MM.1S (cell line): Measurements from ENCODE around the gene MOXD1.

ENCODE experiments used
- DNase-seq: peaks from one replicate; pipeline ENCODE4 v3.0.0-alpha.2; 2015
- H2AFZ ChIP-seq: fragments of 300-600 bp; sonication (generic); 2 replicates; pipeline ENCODE4 v1.6.0; 2016; ENCODE audit warnings: antibody characterized with exemption, low read length
- H3F3A ChIP-seq: fragments of 300-600 bp; sonication (generic); 2 replicates; pipeline ENCODE4 v1.6.1; 2016; ENCODE audit warnings: mild to moderate bottlenecking, antibody characterized with exemption, low read length, moderate library complexity, mixed read lengths; ENCODE audit not compliant: insufficient read depth
- H3K27ac ChIP-seq: fragments of 300-600 bp; sonication (generic); 2 replicates; pipeline ENCODE4 v1.5.1; 2016; ENCODE audit warnings: mild to moderate bottlenecking, low read length
- H3K27me3 ChIP-seq: fragments of 300-600 bp; sonication (generic); replicated peaks from 2 replicates; pipeline ENCODE4 v1.6.0; 2016; ENCODE audit warnings: low read length; ENCODE audit not compliant: insufficient read depth
- H3K36me3 ChIP-seq: fragments of 300-600 bp; sonication (generic); replicated peaks from 2 replicates; pipeline ENCODE4 v1.6.1; 2016; ENCODE audit warnings: mild to moderate bottlenecking, low read length, mixed read lengths; ENCODE audit not compliant: insufficient read depth
- H3K4me1 ChIP-seq: fragments of 300-600 bp; sonication (generic); 2 replicates; pipeline ENCODE4 v1.6.1; 2016; ENCODE audit warnings: low read length, mixed read lengths
- H3K4me2 ChIP-seq: fragments of 300-600 bp; sonication (generic); 2 replicates; pipeline ENCODE4 v1.6.0; 2016; ENCODE audit warnings: low read depth, low read length
- H3K4me3 ChIP-seq: fragments of 300-600 bp; sonication (generic); 2 replicates; pipeline ENCODE4 v1.5.1; 2016; ENCODE audit warnings: low read length, mixed read lengths
- H3K79me2 ChIP-seq: fragments of 300-600 bp; sonication (generic); 2 replicates; pipeline ENCODE4 v1.6.1; 2016; ENCODE audit warnings: mixed run types, low read length, mixed read lengths
- H3K9ac ChIP-seq: fragments of 300-600 bp; sonication (generic); 2 replicates; pipeline ENCODE4 v1.6.1; 2016; ENCODE audit warnings: low read length, mixed read lengths
- H3K9me2 ChIP-seq: fragments of 300-600 bp; sonication (generic); replicated peaks from 2 replicates; pipeline ENCODE4 v1.6.1; 2016; ENCODE audit warnings: mild to moderate bottlenecking, low read length, mixed read lengths; ENCODE audit not compliant: insufficient read depth
- H3K9me3 ChIP-seq: fragments of 300-600 bp; sonication (generic); replicated peaks from 2 replicates; pipeline ENCODE4 v1.6.1; 2016; ENCODE audit warnings: mild to moderate bottlenecking, low read length, mixed read lengths; ENCODE audit not compliant: insufficient read depth
- H4K20me1 ChIP-seq: fragments of 300-600 bp; sonication (generic); 2 replicates; pipeline ENCODE4 v1.6.1; 2016; ENCODE audit warnings: mild to moderate bottlenecking, low read length, moderate library complexity, mixed read lengths; ENCODE audit not compliant: insufficient read depth
- CTCF ChIP-seq: fragments of 300-600 bp; sonication (generic); IDR thresholded peaks from 2 replicates; pipeline ENCODE4 v1.5.1; 2016; ENCODE audit warnings: antibody characterized with exemption, low read length, mixed read lengths
- EZH2 ChIP-seq: fragments of 300-600 bp; sonication (generic); optimal IDR thresholded peaks from 2 replicates; pipeline ENCODE3; 2017; ENCODE audit warnings: low read depth, mild to moderate bottlenecking, antibody characterized with exemption, low read length, mixed read lengths
- EZH2phosphoT487 ChIP-seq: fragments of 300-600 bp; sonication (generic); IDR thresholded peaks from 2 replicates; pipeline ENCODE4 v1.6.1; 2018; ENCODE audit warnings: antibody characterized with exemption, low read length

MOXD1 gene

GRCh38 chr6:132445201-132445951 lies 44.1 kb upstream of the MOXD1 start:
- no peak overlapping the region for H3K9ac ChIP-seq
- H3K27me3 ChIP-seq: no peaks in the 10 kb centered on the region
- no peak overlapping the region for H3K4me3 ChIP-seq
- H2AFZ ChIP-seq: no peak overlapping the region
- no peaks in the 10 kb centered on the region for H3K79me2 ChIP-seq
- no peak overlapping the region for H3K4me2 ChIP-seq
- no peaks in the 10 kb centered on the region for H4K20me1 ChIP-seq
- no peaks in the 10 kb centered on the region for H3K9me3 ChIP-seq
- H3F3A ChIP-seq: no peaks in the 10 kb centered on the region
- TF ChIP-seq EZH2: no peak
- TF ChIP-seq CTCF: no peak
- TF ChIP-seq EZH2phosphoT487: no peak
- no peaks in the 10 kb centered on the region for H3K36me3 ChIP-seq
- no peak for DNase-seq
- H3K9me2 ChIP-seq: no peaks in the 10 kb centered on the region
- H3K27ac ChIP-seq: no peak overlapping the region
- H3K4me1 ChIP-seq: no peaks in the 10 kb centered on the region

- no peak for DNase-seq
- H3K27ac ChIP-seq: no peak overlapping the region
- no peaks in the 10 kb centered on the region for H4K20me1 ChIP-seq
- H2AFZ ChIP-seq: no peak overlapping the region
- no peaks in the 10 kb centered on the region for H3K36me3 ChIP-seq
- no peak overlapping the region for H3K4me3 ChIP-seq
- H3K4me2 ChIP-seq: no peak overlapping the region
- H3F3A ChIP-seq: no peaks in the 10 kb centered on the region
- H3K27me3 ChIP-seq: no peaks in the 10 kb centered on the region
- H3K9ac ChIP-seq: no peak overlapping the region
- H3K79me2 ChIP-seq: no peaks in the 10 kb centered on the region
- H3K4me1 ChIP-seq: no peaks in the 10 kb centered on the region
- no peaks in the 10 kb centered on the region for H3K9me3 ChIP-seq
- TF ChIP-seq EZH2 (no peak), CTCF (no peak), EZH2phosphoT487 (no peak)
- H3K9me2 ChIP-seq: no peaks in the 10 kb centered on the region
These were observed 41.9 kb upstream of the MOXD1 start for GRCh38 chr6:132443206-132443605.

- no peak overlapping the region for H3K4me3 ChIP-seq
- H3K9me3 ChIP-seq: no peaks in the 10 kb centered on the region
- no peaks in the 10 kb centered on the region for H3K4me1 ChIP-seq
- DNase-seq: no peak
- H3F3A ChIP-seq: no peaks in the 10 kb centered on the region
- H3K4me2 ChIP-seq: no peak overlapping the region
- H3K36me3 ChIP-seq: no peaks in the 10 kb centered on the region
- no peaks in the 10 kb centered on the region for H4K20me1 ChIP-seq
- H3K79me2 ChIP-seq: no peaks in the 10 kb centered on the region
- no peaks in the 10 kb centered on the region; the same call in 1 of the 2 replicates for H3K27me3 ChIP-seq
- H3K9me2 ChIP-seq: no peaks in the 10 kb centered on the region
- no peak for TF ChIP-seq EZH2phosphoT487
- no peak for TF ChIP-seq CTCF
- TF ChIP-seq EZH2: no peak
- no peak overlapping the region for H3K9ac ChIP-seq
- no peak overlapping the region for H2AFZ ChIP-seq
- no peak overlapping the region for H3K27ac ChIP-seq
These were observed 28.8 kb upstream of the MOXD1 start for GRCh38 chr6:132430110-132430509.
